Tibial nerve (tissue), 3 donors: ENCODE measurements around the gene CNGA1.

Experiments
- POLR2A ChIP-seq, 2 donors: fragments of 450-650 bp; IDR thresholded peaks; one replicate each; pipeline ENCODE4 v1.6.1; 2017; ENCODE audit warnings: antibody characterized with exemption in 2 of 2, mild to moderate bottlenecking in 2 of 2, moderate library complexity in 2 of 2
- TF ChIP-seq, protein P1 (sequence below), 5 experiments: fragments of 200-600 bp in 3 of 5; fragments of 450-650 bp in 2 of 5; sonication (generic) in 3 of 5; IDR thresholded peaks; one replicate each; pipeline ENCODE4 v1.5.1; 2016 to 2019; ENCODE audit warnings: antibody characterized with exemption in 5 of 5, mild to moderate bottlenecking in 3 of 5, moderate library complexity in 2 of 5

DNA sequence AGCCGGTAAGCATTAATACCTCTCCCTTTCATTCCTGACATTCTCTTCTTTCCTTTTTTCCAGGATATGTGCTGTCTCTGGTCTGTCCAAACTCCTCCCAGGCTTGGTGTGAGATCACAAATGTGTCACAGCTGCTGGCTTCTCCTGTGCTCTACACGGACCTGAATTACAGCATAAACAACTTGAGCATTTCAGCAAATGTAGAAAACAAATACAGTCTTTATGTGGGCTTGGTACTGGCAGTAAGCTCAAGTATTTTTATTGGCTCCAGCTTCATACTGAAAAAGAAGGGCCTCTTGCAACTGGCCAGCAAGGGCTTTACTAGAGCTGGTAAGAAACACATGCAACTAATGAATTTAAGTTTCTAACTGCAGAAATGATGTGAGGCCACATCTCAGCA lies 8.5 kb upstream of the CNGA1 start:
- TF ChIP-seq, protein P1, sequence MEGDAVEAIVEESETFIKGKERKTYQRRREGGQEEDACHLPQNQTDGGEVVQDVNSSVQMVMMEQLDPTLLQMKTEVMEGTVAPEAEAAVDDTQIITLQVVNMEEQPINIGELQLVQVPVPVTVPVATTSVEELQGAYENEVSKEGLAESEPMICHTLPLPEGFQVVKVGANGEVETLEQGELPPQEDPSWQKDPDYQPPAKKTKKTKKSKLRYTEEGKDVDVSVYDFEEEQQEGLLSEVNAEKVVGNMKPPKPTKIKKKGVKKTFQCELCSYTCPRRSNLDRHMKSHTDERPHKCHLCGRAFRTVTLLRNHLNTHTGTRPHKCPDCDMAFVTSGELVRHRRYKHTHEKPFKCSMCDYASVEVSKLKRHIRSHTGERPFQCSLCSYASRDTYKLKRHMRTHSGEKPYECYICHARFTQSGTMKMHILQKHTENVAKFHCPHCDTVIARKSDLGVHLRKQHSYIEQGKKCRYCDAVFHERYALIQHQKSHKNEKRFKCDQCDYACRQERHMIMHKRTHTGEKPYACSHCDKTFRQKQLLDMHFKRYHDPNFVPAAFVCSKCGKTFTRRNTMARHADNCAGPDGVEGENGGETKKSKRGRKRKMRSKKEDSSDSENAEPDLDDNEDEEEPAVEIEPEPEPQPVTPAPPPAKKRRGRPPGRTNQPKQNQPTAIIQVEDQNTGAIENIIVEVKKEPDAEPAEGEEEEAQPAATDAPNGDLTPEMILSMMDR (IDR thresholded peaks at IDR 0.05): no peak
- no peak for TF ChIP-seq POLR2A (IDR thresholded peaks at IDR 0.05)
